GM18951 (cell line): Measurements from ENCODE around the gene CEP135.

Experiments used
- POLR2A ChIP-seq: IDR thresholded peaks from 4 replicates; pipeline ENCODE4 v1.6.1; 2011; ENCODE audit warnings: mild to moderate bottlenecking; ENCODE audit not compliant: insufficient read length, insufficient read depth; ENCODE audit errors: extremely low read depth
- in situ Hi-C: fragments of 300-500 bp; cut with MboI; formaldehyde crosslinking; loops from one replicate; pipeline ENCODE4 v1.12.0; 2022; ENCODE audit warnings: low sequenced_read_pairs, mixed read lengths, inconsistent platforms; ENCODE audit not compliant: unreplicated experiment

CEP135 gene, protein sequence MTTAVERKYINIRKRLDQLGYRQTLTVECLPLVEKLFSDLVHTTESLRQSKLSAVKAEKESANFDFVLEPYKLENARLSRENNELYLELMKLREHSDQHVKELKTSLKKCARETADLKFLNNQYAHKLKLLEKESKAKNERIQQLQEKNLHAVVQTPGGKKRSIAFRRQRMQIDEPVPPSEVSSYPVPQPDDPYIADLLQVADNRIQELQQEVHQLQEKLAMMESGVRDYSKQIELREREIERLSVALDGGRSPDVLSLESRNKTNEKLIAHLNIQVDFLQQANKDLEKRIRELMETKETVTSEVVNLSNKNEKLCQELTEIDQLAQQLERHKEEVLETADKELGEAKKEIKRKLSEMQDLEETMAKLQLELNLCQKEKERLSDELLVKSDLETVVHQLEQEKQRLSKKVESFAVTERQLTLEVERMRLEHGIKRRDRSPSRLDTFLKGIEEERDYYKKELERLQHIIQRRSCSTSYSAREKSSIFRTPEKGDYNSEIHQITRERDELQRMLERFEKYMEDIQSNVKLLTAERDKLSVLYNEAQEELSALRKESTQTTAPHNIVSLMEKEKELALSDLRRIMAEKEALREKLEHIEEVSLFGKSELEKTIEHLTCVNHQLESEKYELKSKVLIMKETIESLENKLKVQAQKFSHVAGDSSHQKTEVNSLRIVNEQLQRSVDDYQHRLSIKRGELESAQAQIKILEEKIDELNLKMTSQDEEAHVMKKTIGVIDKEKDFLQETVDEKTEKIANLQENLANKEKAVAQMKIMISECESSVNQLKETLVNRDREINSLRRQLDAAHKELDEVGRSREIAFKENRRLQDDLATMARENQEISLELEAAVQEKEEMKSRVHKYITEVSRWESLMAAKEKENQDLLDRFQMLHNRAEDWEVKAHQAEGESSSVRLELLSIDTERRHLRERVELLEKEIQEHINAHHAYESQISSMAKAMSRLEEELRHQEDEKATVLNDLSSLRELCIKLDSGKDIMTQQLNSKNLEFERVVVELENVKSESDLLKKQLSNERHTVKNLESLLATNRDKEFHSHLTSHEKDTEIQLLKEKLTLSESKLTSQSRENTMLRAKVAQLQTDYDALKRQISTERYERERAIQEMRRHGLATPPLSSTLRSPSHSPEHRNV

DNA sequence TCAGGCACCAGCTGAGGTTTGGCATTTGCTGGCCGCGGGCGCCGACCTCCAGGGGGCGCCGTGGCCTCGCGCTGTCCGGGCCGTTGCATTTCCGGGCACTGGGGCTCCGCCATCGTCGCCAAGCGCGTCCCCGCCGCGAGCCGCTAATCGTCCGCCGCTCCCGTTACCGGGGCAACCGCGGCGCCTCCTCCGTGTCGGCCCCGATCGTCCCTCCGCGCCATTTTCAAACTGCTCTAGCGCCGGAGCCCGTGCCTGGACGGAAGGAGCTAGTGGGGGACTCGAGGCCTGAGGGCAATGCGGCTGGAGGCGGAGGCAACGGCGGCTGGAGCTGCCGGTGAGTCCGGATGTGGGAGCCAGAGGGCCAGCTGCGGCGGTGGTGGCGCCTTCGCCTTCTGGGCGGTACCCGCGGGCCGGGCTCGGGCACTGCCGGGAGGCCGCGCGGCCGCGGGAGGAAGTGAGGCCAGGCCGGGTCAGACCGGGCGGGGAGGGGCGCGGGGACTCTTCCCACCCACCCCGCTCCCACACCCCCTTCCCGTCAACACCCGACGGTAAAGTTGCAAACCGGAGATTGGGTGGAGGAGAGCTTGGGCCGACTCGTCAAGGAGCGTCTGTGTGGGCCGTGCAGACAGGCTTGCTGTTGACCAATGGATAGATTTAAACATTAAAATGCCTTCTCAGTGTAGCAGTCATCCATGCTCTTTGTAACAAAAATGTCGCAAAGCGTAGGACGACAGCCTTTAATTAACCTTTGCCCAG is at the start of gene CEP135:
CEP135 (plus strand) TSS at position 220 of the 756 bp plus-strand sequence. CDS start 3,186 bp downstream, outside the sequence.
- in situ Hi-C loops, result no loop called here
- TF ChIP-seq POLR2A, result peak; percentile 85

DNA sequence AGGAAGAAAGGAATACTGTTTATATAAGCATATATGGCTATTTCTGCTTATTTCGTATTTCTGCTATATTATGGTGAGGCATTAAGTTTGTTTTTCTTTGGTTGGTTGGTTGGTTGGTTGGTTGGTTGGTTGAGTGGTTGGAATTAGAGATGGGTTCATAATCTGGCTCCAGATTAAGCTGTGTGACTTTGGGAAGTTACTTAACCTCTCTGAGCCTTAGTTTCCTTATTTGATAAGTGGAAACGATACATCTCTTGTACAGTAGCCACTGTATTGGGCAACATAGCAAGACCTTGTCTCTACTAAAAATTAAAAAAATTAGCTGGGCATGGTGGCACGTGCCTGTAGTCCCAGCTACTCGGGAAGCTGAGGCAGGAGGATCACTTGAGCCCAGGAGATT is 46.1 kb upstream of the CEP135 start:
- in situ Hi-C loops, result no loop called here
- no peak for TF ChIP-seq POLR2A

DNA sequence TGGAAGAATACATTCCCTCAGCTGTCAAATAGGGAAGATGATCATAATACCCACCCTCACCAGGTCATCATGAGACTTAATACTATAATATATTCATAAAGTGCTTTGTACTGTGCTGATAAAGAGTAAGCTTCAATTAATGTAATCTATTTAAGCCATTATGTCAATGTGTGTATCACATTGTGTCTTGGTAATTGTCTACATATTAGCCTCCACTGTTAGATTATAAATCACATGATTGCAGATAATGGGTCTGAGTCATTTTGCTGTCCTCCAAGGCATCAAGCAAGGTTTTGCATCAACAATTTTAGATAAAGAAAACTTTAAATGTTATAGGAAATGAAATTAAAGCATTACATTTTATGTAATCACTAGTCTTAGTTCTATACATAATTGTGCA is 45.2 kb upstream of the CEP135 start:
- no peak for TF ChIP-seq POLR2A
- in situ Hi-C loops, result no loop called here

DNA sequence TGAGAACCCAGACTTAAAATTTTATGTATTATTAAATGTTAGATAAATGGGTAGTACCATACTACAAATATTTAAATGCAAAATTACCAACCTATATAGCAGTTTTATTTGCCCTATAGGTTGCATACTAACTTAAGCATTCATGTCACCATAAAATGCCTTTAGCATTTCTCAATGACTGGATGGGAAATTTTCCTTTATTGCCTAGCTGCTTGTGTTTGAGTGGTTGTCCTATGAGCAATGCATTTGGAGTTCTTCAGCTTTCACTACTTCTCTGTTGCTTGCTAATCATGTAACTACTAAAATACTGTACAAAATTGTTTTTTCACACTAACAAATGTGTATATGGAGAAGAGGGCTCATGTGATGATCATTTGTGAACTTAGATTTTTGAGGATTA is 44.2 kb upstream of the CEP135 start:
- in situ Hi-C loops, result no loop called here

DNA sequence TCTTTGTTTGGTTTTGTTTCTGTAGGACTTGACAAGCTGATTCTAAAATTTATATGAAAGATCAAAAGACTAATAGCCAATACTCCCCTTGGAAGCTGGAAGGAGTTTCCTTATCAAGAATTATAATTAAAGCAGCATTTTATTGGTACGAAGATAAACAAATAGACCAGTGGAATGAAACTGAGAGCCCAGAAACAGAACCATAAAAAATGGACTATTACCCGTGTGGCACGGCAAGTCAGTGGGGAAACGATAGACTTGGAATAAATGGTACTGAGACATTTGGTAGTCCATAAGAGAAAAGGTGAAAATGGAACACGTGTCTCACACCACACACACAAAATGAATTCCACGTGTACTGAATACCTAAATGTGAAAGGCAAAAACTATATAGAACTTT is 42.4 kb upstream of the CEP135 start:
- TF ChIP-seq POLR2A, result no peak
- in situ Hi-C loops, result no loop called here

More for the DNA sequence above, 44.2 kb upstream of the CEP135 start:
- no peak for TF ChIP-seq POLR2A

DNA sequence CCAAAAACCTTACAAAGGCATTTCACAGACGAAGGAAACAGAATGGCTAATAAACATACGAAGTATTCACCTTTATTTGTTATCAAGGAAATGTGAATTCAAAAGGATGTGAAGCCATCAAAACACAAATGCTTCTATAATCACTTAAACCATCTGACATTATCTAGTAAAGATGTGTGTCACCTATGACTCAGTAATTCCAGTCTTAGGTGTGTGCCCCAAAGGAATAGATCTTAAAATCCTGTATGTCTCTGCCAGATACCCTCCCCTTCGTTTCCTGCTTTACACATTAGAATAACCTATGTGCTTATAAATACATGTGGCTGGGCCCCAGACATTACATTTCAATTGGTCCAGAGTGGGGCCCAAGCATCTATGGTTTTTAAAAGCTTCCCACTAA is 41.8 kb upstream of the CEP135 start:
- in situ Hi-C loops, result no loop called here
- TF ChIP-seq POLR2A, result no peak

DNA sequence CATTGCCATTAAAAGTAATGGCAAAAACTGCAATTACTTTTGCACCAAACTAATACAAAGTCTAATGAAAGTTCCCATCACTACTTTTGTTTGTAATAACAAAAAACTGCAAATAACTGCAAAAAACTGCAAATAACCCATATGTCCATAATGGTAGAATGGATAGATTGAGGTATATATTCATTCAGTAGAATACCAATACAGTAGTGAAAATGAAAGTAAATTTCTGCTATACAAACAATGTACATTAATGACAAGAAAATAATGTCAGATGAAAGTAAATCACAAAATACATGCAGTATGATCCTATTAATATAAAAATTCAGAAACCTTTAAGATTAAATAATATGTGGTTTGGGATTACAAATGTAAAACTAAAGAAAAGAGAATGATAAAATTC is 41.3 kb upstream of the CEP135 start:
- in situ Hi-C loops, result no loop called here
- TF ChIP-seq POLR2A, result no peak

DNA sequence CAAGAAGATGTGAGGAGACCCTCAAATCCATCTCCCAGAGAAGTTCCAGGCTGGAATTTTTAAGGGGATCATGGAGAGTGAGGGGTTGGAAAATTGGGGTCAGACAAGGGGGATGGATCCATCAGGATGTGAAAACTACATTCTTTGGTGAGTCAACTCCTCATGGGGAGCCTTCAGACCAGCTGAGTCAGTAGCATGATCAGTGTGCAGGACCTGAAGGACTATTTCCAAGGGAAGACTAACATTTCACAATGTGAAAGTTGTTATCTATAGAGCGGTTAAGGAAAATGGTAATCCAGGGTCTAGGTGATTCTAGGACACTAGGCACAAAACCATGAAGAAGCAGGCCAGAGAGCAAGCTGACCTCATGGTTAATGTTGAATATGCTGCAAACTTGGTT is 38.6 kb upstream of the CEP135 start:
- in situ Hi-C loops, result no loop called here
- no peak for TF ChIP-seq POLR2A

DNA sequence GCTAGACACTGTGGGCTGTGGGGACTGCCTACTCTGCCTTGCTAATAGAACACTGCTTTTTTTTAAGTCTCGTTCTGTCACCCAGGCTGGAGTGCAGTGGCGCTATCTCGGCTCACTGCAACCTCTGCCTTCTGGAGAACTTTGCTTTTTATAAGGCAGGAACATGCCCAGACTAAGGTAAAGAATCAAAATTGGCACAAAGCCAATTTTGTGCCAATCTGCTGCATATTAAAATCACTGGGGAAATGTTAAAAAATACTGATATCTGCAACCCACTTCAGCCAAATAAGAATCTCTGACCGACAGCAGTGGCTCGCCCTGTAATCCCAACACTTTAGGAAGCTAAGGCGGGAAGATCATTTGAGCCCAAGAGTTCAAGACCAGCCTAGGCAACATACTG is 36.5 kb upstream of the CEP135 start:
- in situ Hi-C loops, result no loop called here

DNA sequence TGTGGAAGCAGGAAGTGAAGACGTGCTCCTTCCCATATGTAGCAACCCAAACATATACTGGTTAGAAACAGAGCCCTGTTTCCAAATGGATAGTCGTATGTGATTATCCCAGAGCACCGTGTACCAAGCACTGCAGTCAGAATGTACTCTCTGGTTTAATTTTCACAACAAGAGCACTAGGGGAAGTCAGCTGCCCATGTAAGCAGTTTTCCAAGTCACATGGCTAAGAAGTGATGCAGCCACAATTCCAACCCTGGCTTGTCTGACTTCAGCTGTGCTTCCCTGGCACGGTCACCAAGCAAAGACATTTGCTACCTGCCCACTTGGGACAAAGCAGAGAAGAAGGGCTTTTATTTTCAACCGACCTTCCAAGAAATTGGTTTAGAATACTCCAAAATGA is 28.2 kb upstream of the CEP135 start:
- in situ Hi-C loops, result no loop called here
- no peak for TF ChIP-seq POLR2A

More for the DNA sequence above, 36.5 kb upstream of the CEP135 start:
- no peak for TF ChIP-seq POLR2A

DNA sequence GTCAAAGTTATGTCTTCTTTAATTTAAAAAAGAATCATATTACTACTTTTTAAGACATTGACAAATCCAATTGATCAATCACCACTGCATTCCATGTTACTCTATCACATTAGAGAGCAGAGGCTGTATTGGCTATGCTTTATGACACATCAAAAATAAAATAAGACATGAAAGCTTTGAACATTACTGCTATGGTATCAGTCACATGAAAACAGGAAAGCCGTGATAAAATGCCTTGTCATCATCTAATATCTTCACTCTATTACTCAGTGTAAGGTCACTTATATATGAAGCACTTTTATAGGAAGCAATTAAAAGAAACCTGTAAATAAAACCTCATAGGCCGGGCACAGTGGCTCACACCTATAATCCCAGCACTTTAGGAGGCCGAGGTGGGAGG is 27.7 kb upstream of the CEP135 start:
- in situ Hi-C loops, result no loop called here
- no peak for TF ChIP-seq POLR2A

DNA sequence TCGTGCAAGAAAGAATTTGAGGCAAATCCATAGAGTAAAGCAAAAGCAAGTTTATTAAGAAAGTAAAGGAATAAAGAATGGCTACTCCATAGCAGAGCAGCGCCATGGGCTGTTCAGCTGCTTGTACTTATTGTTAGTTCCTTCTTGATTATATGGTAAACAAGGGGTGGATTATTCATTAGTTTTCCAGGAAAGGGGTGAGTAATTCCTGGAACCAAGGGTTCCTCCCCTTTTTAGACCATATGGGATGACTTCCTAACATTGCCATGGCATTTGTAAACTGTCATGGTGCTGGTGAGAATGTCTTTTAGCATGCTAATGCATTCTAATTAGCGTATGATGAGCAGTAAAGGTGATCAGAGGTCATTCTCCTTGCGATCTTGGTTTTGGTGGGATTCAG is 23.5 kb upstream of the CEP135 start:
- TF ChIP-seq POLR2A, result no peak
- in situ Hi-C loops, result no loop called here
